Activated naive CD8-positive, alpha-beta T cell (primary cell): ENCODE results near the gene UHRF1.
"Not testable (repeated sequence)": the region's sequence is repeated elsewhere in the genome, so short reads cannot be mapped to it uniquely, and the experiment has no call there.

Experiments
- H3K27ac Mint-ChIP-seq: one replicate; pipeline ENCODE4 v1.8.0; 2021; ENCODE audit warnings: mixed read lengths
- H3K27me3 Mint-ChIP-seq: one replicate; pipeline ENCODE4 v1.8.0; 2021; ENCODE audit warnings: mixed read lengths
- H3K36me3 Mint-ChIP-seq: one replicate; pipeline ENCODE4 v1.8.0; 2021; ENCODE audit warnings: mixed read lengths
- H3K4me1 Mint-ChIP-seq: one replicate; pipeline ENCODE4 v1.8.0; 2021; ENCODE audit warnings: low read depth, mixed read lengths
- H3K4me3 Mint-ChIP-seq: one replicate; pipeline ENCODE4 v1.8.0; 2021; ENCODE audit warnings: mild to moderate bottlenecking, mixed read lengths
- H3K9me3 Mint-ChIP-seq: one replicate; pipeline ENCODE4 v1.8.0; 2021; ENCODE audit warnings: low read depth, mixed read lengths

Gene UHRF1

GRCh38 chr19:4911786-4912672 lies 2.7 kb downstream of the UHRF1 start:
- Mint-ChIP-seq H3K4me3 (peak overlapping the region; percentile 98), H3K27me3 (no peaks in the 10 kb centered on the region), H3K9me3 (no peaks in the 10 kb centered on the region), H3K27ac (peak overlapping the region; percentile 90), H3K4me1 (peaks cover 72% of the 10 kb centered on the region), H3K36me3 (peaks cover 5% of the 10 kb centered on the region)

GRCh38 chr19:4913996-4914735 lies 4.9 kb downstream of the UHRF1 start:
- no peaks in the 10 kb centered on the region for H3K27me3 Mint-ChIP-seq
- peaks cover 61% of the 10 kb centered on the region for H3K4me1 Mint-ChIP-seq
- H3K9me3 Mint-ChIP-seq, result no peaks in the 10 kb centered on the region
- H3K27ac Mint-ChIP-seq, result peak overlapping the region; percentile 97
- H3K36me3 Mint-ChIP-seq, result peaks cover 5% of the 10 kb centered on the region
- H3K4me3 Mint-ChIP-seq, result peak overlapping the region; percentile 98

- peak overlapping the region; percentile 97 for H3K27ac Mint-ChIP-seq
Measured at GRCh38 chr19:4914736-4915501, 5.6 kb downstream of the UHRF1 start.

GRCh38 chr19:4916292-4917082 lies 7.2 kb downstream of the UHRF1 start:
- H3K27ac Mint-ChIP-seq, result peak overlapping the region; percentile 97

More at GRCh38 chr19:4914736-4915501, 5.6 kb downstream of the UHRF1 start:
- H3K9me3 Mint-ChIP-seq, result no peaks in the 10 kb centered on the region
- H3K36me3 Mint-ChIP-seq, result peaks cover 5% of the 10 kb centered on the region
- no peaks in the 10 kb centered on the region for H3K27me3 Mint-ChIP-seq
- H3K4me1 Mint-ChIP-seq, result peaks cover 61% of the 10 kb centered on the region
- H3K4me3 Mint-ChIP-seq, result peak overlapping the region; percentile 98

GRCh38 chr19:4922530-4923275 lies 13.4 kb downstream of the UHRF1 start:
- Mint-ChIP-seq H3K9me3 (no peaks in the 10 kb centered on the region), H3K4me3 (no peak overlapping the region), H3K27me3 (no peaks in the 10 kb centered on the region), H3K36me3 (peaks cover 2% of the 10 kb centered on the region), H3K27ac (no peak overlapping the region), H3K4me1 (no peaks in the 10 kb centered on the region)

More at GRCh38 chr19:4916292-4917082, 7.2 kb downstream of the UHRF1 start:
- H3K9me3 Mint-ChIP-seq, result no peaks in the 10 kb centered on the region
- H3K36me3 Mint-ChIP-seq, result peaks cover 7% of the 10 kb centered on the region
- H3K4me1 Mint-ChIP-seq, result peaks cover 50% of the 10 kb centered on the region
- no peaks in the 10 kb centered on the region for H3K27me3 Mint-ChIP-seq
- H3K4me3 Mint-ChIP-seq, result peak overlapping the region; percentile 98

GRCh38 chr19:4923276-4923747 lies 14.0 kb downstream of the UHRF1 start:
- peaks cover 2% of the 10 kb centered on the region for H3K36me3 Mint-ChIP-seq
- H3K27me3 Mint-ChIP-seq, result no peaks in the 10 kb centered on the region
- H3K27ac Mint-ChIP-seq, result no peak overlapping the region

GRCh38 chr19:4929186-4929585 lies 19.9 kb downstream of the UHRF1 start:
- H3K9me3 Mint-ChIP-seq, result no peaks in the 10 kb centered on the region
- no peaks in the 10 kb centered on the region for H3K4me1 Mint-ChIP-seq

More at GRCh38 chr19:4923276-4923747, 14.0 kb downstream of the UHRF1 start:
- Mint-ChIP-seq H3K9me3 (no peaks in the 10 kb centered on the region), H3K4me1 (no peaks in the 10 kb centered on the region), H3K4me3 (no peak overlapping the region)

GRCh38 chr19:4930664-4931063 lies 21.4 kb downstream of the UHRF1 start:
- H3K36me3 Mint-ChIP-seq, result peaks cover 2% of the 10 kb centered on the region
- no peak overlapping the region for H3K4me3 Mint-ChIP-seq
- H3K4me1 Mint-ChIP-seq, result no peaks in the 10 kb centered on the region
- no peak overlapping the region for H3K27ac Mint-ChIP-seq
- H3K9me3 Mint-ChIP-seq, result no peaks in the 10 kb centered on the region
- H3K27me3 Mint-ChIP-seq, result no peaks in the 10 kb centered on the region

More at GRCh38 chr19:4929186-4929585, 19.9 kb downstream of the UHRF1 start:
- H3K27me3 Mint-ChIP-seq, result no peaks in the 10 kb centered on the region
- no peak overlapping the region for H3K4me3 Mint-ChIP-seq
- peaks cover 2% of the 10 kb centered on the region for H3K36me3 Mint-ChIP-seq
- H3K27ac Mint-ChIP-seq, result no peak overlapping the region

GRCh38 chr19:4932711-4933110 lies 23.4 kb downstream of the UHRF1 start:
- no peaks in the 10 kb centered on the region for H3K9me3 Mint-ChIP-seq
- no peak overlapping the region for H3K27ac Mint-ChIP-seq
- no peaks in the 10 kb centered on the region for H3K27me3 Mint-ChIP-seq
- H3K4me3 Mint-ChIP-seq, result no peak overlapping the region
- H3K36me3 Mint-ChIP-seq, result peaks cover 2% of the 10 kb centered on the region
- no peaks in the 10 kb centered on the region for H3K4me1 Mint-ChIP-seq

GRCh38 chr19:4933528-4933927 lies 24.2 kb downstream of the UHRF1 start:
- Mint-ChIP-seq H3K4me1 (no peaks in the 10 kb centered on the region), H3K36me3 (peaks cover 5% of the 10 kb centered on the region)

GRCh38 chr19:4935444-4935843 lies 26.1 kb downstream of the UHRF1 start:
- Mint-ChIP-seq H3K9me3 (no peaks in the 10 kb centered on the region), H3K4me1 (no peaks in the 10 kb centered on the region), H3K27ac (no peak overlapping the region), H3K27me3 (no peaks in the 10 kb centered on the region), H3K36me3 (peaks cover 7% of the 10 kb centered on the region), H3K4me3 (no peak overlapping the region)

More at GRCh38 chr19:4933528-4933927, 24.2 kb downstream of the UHRF1 start:
- Mint-ChIP-seq H3K27ac (no peak overlapping the region), H3K4me3 (no peak overlapping the region), H3K27me3 (no peaks in the 10 kb centered on the region), H3K9me3 (no peaks in the 10 kb centered on the region)

- no peak overlapping the region for H3K27ac Mint-ChIP-seq
- no peaks in the 10 kb centered on the region for H3K27me3 Mint-ChIP-seq
- no peaks in the 10 kb centered on the region for H3K4me1 Mint-ChIP-seq
- no peaks in the 10 kb centered on the region for H3K9me3 Mint-ChIP-seq
- H3K4me3 Mint-ChIP-seq, result no peak overlapping the region
- peaks cover 5% of the 10 kb centered on the region for H3K36me3 Mint-ChIP-seq
Measured at GRCh38 chr19:4937060-4937459, 27.8 kb downstream of the UHRF1 start.

GRCh38 chr19:4938461-4938860 lies 29.2 kb downstream of the UHRF1 start:
- H3K27ac Mint-ChIP-seq, H3K4me1 Mint-ChIP-seq, H3K9me3 Mint-ChIP-seq, H3K4me3 Mint-ChIP-seq, H3K27me3 Mint-ChIP-seq, H3K36me3 Mint-ChIP-seq: not testable (repeated sequence)
